ENCODE data around the gene ATE1.

DNA sequence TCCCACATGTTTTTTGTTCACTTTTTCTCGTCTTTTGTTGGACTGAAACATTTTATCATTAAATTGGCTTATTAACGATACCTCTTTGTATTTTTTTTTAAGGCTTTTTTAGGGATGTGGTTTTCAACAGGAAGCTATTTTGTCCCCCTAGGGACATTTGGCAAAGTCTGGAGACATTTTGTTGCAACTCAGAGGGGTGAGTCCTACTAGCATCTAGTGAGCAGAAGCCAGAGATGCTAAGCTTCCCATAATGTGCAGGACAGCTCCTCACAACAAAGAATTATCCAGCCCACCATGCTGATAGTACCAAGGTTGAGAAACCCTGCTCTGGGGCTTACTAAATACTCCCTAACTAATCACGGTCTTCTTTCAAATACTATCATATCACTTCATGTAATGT is 63.2 kb downstream of the ATE1 start:
- TF ChIP-seq POLR2A (IDR thresholded peaks at IDR 0.05) (no peak), CTCF (IDR thresholded peaks at IDR 0.05) (no peak)

Data from heart left ventricle (tissue), 13 donors.